ENCODE results near the gene TXNRD2. TPM values are rescaled to one million over a fixed set of nuclear protein-coding genes. Genes with fewer than 3 reads are reported as not detected.
A peak's percentile ranks its signal among the peaks of the same experiment; 100 is the strongest.

The TXNRD2 gene
- total RNA-seq, 3 donors from 2014 or later, result 15.4 to 21.6 (median 19.4) TPM

GRCh38 chr22:19983741-19984140, 42.1 kb upstream of the TXNRD2 start:
- no peak for DNase-seq
- Mint-ChIP-seq H3K36me3 (ENCODE audit: insufficient read depth) (no peaks in the 10 kb centered on the region), H3K4me1 (ENCODE audit: low read depth) (no peaks in the 10 kb centered on the region), H3K4me3 (no peak overlapping the region), H3K27me3 (ENCODE audit: low read depth) (no peaks in the 10 kb centered on the region), H3K9me3 (no peaks in the 10 kb centered on the region)
- ATAC-seq, result no peak

- H3K36me3 Mint-ChIP-seq (ENCODE audit: insufficient read depth), result no peaks in the 10 kb centered on the region
- no peak overlapping the region for H3K4me3 Mint-ChIP-seq
- no peak for ATAC-seq
- DNase-seq, result no peak
- no peaks in the 10 kb centered on the region for H3K9me3 Mint-ChIP-seq
- H3K27me3 Mint-ChIP-seq (ENCODE audit: low read depth), result no peaks in the 10 kb centered on the region
- no peaks in the 10 kb centered on the region for H3K4me1 Mint-ChIP-seq (ENCODE audit: low read depth)
Measured at GRCh38 chr22:19982991-19983578, 41.5 kb upstream of the TXNRD2 start.

GRCh38 chr22:19981961-19982920, 40.6 kb upstream of the TXNRD2 start:
- no peaks in the 10 kb centered on the region for H3K27me3 Mint-ChIP-seq (ENCODE audit: low read depth)
- no peaks in the 10 kb centered on the region for H3K36me3 Mint-ChIP-seq (ENCODE audit: insufficient read depth)
- H3K9me3 Mint-ChIP-seq, result no peaks in the 10 kb centered on the region
- H3K4me3 Mint-ChIP-seq, result no peak overlapping the region
- DNase-seq, result no peak
- no peak for ATAC-seq
- H3K4me1 Mint-ChIP-seq (ENCODE audit: low read depth), result no peaks in the 10 kb centered on the region

GRCh38 chr22:19981171-19981960, 39.7 kb upstream of the TXNRD2 start:
- Mint-ChIP-seq H3K36me3 (ENCODE audit: insufficient read depth) (no peaks in the 10 kb centered on the region), H3K4me3 (no peak overlapping the region), H3K27me3 (ENCODE audit: low read depth) (no peaks in the 10 kb centered on the region), H3K9me3 (no peaks in the 10 kb centered on the region), H3K4me1 (ENCODE audit: low read depth) (no peaks in the 10 kb centered on the region)
- DNase-seq (no peak), ATAC-seq (no peak)

- H3K9me3 Mint-ChIP-seq, result no peaks in the 10 kb centered on the region
- H3K36me3 Mint-ChIP-seq (ENCODE audit: insufficient read depth), result no peaks in the 10 kb centered on the region
- ATAC-seq, result no peak
- no peaks in the 10 kb centered on the region for H3K4me1 Mint-ChIP-seq (ENCODE audit: low read depth)
- H3K4me3 Mint-ChIP-seq, result no peak overlapping the region
- peaks cover 2% of the 10 kb centered on the region for H3K27me3 Mint-ChIP-seq (ENCODE audit: low read depth)
- no peak for DNase-seq
Measured at GRCh38 chr22:19980766-19981165, 39.1 kb upstream of the TXNRD2 start.

GRCh38 chr22:19979712-19980493, 38.3 kb upstream of the TXNRD2 start:
- no peaks in the 10 kb centered on the region for H3K9me3 Mint-ChIP-seq
- no peak for DNase-seq

GRCh38 chr22:19978748-19979147, 37.1 kb upstream of the TXNRD2 start:
- Mint-ChIP-seq H3K4me3 (no peak overlapping the region), H3K9me3 (no peaks in the 10 kb centered on the region)

More at GRCh38 chr22:19979712-19980493, 38.3 kb upstream of the TXNRD2 start:
- Mint-ChIP-seq H3K4me3 (no peak overlapping the region), H3K27me3 (ENCODE audit: low read depth) (peaks cover 2% of the 10 kb centered on the region), H3K36me3 (ENCODE audit: insufficient read depth) (no peaks in the 10 kb centered on the region), H3K4me1 (ENCODE audit: low read depth) (peaks cover under 1% of the 10 kb centered on the region)
- no peak for ATAC-seq

GRCh38 chr22:19977296-19978243, 36.0 kb upstream of the TXNRD2 start:
- Mint-ChIP-seq H3K9me3 (no peaks in the 10 kb centered on the region), H3K4me3 (no peak overlapping the region), H3K36me3 (ENCODE audit: insufficient read depth) (no peaks in the 10 kb centered on the region), H3K4me1 (ENCODE audit: low read depth) (peaks cover 1% of the 10 kb centered on the region), H3K27me3 (ENCODE audit: low read depth) (peaks cover 2% of the 10 kb centered on the region)
- no peak for ATAC-seq
- DNase-seq, result no peak

More at GRCh38 chr22:19978748-19979147, 37.1 kb upstream of the TXNRD2 start:
- Mint-ChIP-seq H3K36me3 (ENCODE audit: insufficient read depth) (no peaks in the 10 kb centered on the region), H3K27me3 (ENCODE audit: low read depth) (peaks cover 2% of the 10 kb centered on the region), H3K4me1 (ENCODE audit: low read depth) (peaks cover 1% of the 10 kb centered on the region)
- no peak for DNase-seq
- no peak for ATAC-seq

GRCh38 chr22:19976671-19977070, 35.1 kb upstream of the TXNRD2 start:
- Mint-ChIP-seq H3K9me3 (no peaks in the 10 kb centered on the region), H3K4me1 (ENCODE audit: low read depth) (peaks cover 4% of the 10 kb centered on the region), H3K4me3 (no peak overlapping the region), H3K27me3 (ENCODE audit: low read depth) (peaks cover 2% of the 10 kb centered on the region), H3K36me3 (ENCODE audit: insufficient read depth) (no peaks in the 10 kb centered on the region)
- DNase-seq (no peak), ATAC-seq (no peak)

- Mint-ChIP-seq H3K27me3 (ENCODE audit: low read depth) (peaks cover 2% of the 10 kb centered on the region), H3K36me3 (ENCODE audit: insufficient read depth) (no peaks in the 10 kb centered on the region), H3K4me3 (no peak overlapping the region), H3K4me1 (ENCODE audit: low read depth) (peaks cover 7% of the 10 kb centered on the region), H3K9me3 (no peaks in the 10 kb centered on the region)
- ATAC-seq, result no peak
- DNase-seq, result no peak
Measured at GRCh38 chr22:19975707-19976035, 34.1 kb upstream of the TXNRD2 start.

- no peaks in the 10 kb centered on the region for H3K36me3 Mint-ChIP-seq (ENCODE audit: insufficient read depth)
- H3K4me1 Mint-ChIP-seq (ENCODE audit: low read depth), result peaks cover 9% of the 10 kb centered on the region
- no peak for DNase-seq
- ATAC-seq, result no peak
- no peaks in the 10 kb centered on the region for H3K9me3 Mint-ChIP-seq
- H3K27me3 Mint-ChIP-seq (ENCODE audit: low read depth), result peaks cover 2% of the 10 kb centered on the region
- H3K4me3 Mint-ChIP-seq, result no peak overlapping the region
Measured at GRCh38 chr22:19974935-19975706, 33.5 kb upstream of the TXNRD2 start.

GRCh38 chr22:19974268-19974861, 32.7 kb upstream of the TXNRD2 start:
- Mint-ChIP-seq H3K27me3 (ENCODE audit: low read depth) (peaks cover 2% of the 10 kb centered on the region), H3K9me3 (no peaks in the 10 kb centered on the region), H3K36me3 (ENCODE audit: insufficient read depth) (no peaks in the 10 kb centered on the region), H3K4me1 (ENCODE audit: low read depth) (peaks cover 9% of the 10 kb centered on the region), H3K4me3 (no peak overlapping the region)
- ATAC-seq (peak in 1 of 2 donors; percentile 40), DNase-seq (no peak)
